Putamen (tissue), 1 donor: Measurements from ENCODE around the gene SEMA4G.
A peak's percentile ranks its signal among the peaks of the same experiment; 100 is the strongest.
"Not testable (repeated sequence)": the region's sequence is repeated elsewhere in the genome, so short reads cannot be mapped to it uniquely, and the experiment has no call there.

Experiments
- DNase-seq: peaks from one replicate; pipeline ENCODE4 v3.0.0-alpha.2; 2016; ENCODE audit warnings: low spot score

The SEMA4G gene

DNA sequence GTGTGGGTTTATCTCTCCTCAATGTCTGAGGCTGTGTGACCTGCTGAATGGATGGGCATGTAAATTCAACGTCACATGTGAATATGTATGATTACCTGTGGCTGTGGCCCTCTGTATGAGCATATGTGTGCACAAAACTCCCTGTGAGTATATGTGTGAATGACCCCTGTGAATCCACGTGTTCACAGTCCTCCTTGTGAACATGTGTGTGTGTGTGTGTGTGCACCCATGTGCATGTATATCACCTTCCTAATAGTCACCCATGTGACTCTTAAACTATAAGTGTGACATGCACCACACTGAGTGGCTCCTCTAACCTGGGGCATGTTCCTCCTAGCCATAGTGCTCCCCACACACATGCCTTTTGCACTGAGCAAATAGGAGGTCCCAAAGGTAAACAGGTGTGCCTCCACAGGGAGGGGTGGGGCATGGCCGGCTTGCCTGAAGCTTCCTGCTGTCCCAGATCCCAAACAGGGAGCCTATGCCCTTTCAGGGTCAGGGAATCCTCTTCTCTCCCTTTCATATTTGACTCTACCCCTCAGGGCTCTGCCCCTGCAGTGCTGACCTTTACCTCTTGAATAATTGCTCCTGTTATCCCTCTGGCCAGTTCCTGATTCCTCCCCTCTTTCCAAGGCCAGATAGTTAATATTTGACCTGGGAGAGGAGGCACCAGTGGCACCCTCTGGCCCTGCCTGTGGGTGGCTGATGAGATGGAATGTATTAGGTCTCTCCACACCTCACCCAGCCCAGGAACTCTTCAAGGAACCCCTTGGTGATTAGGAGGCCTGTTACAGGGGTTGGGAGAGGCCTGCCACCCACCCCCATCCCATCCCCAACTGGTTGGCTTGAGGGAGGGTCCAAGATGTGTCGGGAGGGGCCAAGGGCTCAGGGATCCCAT, 1.9 kb downstream of the SEMA4G start:
- DNase-seq: no peak

DNA sequence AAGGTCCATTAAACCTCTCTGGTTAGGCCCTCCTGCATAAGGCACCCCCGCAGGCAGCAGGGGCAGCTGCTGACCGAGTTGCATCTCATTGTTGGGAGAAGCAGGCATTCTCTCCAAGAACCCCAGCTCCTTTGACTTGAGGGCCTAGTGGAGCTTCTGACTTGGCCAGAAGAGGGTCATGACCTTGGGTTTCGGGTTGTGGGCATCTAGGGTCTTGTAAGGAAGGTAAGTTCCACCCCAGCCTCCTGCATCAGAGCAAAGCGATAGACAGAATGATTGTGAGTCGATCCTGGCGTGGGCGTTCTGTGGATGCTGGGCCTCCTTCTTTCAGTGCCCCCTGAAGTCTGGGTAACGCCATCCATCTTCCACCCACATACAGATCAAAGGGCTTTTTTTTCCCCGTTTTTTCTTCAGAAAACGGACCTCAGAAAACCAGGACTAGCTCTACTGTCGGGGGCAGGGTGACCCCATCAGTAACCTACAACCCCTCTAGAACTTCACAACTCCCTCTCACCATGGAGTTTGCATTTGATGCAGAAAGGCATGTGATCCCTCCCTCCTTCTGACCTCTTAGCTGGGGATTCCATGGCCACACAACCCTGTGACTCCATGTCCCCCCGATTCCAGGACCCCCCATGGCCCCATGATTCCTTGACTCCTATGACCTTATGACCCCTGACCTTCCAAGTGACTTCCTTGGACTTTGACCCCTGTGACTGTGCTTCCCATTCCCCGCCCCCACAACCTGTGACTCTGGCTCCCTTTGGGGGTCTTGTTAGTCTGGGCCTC, 3.0 kb downstream of the SEMA4G start:
- no peak for DNase-seq

DNA sequence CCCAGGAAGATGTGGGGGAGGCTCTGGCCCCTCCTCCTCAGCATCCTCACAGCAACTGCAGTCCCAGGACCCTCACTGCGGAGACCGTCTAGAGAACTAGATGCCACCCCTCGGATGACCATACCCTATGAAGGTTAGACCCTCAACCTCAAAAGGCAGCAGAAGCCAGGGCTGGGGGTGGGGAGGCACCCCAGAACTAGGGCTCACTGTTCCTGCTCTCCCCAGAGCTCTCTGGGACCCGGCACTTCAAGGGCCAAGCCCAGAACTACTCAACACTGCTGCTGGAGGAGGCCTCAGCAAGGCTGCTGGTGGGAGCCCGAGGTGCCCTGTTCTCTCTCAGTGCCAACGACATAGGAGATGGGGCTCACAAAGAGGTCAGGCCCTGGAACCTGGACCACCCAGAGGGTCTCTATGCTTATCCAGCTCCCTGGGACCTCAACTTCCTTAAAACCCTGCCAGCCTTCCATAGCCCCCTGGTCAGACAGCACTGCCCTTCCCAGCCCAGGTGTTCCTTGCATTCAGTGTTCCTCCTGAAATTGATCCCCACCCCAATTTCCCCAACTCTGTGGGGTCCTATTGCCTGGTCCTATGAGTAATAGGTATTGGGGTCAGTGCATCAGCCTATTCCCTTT, 3.7 kb downstream of the SEMA4G start:
- DNase-seq: no peak

DNA sequence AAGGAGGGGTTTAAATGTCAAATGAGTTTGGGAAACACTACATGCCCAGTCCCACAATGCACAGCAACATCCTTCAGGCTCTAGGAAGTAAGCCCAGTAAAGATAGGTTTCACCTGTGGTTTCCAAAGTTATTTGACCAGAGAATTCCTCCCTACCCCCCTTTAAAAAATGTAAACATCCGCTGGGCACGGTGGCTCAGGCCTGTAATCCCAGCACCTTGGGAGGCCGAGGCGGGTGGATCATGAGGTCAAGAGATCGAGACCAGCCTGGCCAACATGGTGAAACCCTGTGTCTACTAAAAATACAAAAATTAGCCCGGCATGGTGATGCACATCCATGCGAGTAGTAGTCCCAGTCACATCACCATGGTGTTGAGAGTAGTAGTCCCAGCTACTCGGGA, 6.1 kb downstream of the SEMA4G start:
- not testable (repeated sequence) for DNase-seq

DNA sequence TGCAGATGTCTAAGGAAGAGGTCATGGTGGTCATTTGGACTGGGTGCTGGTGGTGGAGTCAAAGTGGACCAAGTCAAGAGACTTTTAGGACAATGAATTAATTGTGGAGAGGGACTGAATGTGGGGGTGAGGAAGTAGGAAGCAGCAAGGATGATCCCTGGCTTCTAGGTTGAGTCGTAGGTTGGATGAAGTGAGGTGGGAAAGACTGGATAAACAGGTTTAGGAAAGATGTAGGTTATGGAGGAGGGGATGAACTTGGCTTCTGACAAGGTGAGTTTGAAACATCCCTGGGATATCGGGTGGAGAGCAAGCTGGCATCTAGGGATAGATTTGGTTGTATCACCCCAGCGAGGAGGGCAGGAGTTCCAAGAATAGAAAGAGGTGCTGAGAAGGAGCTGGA, 7.6 kb downstream of the SEMA4G start:
- DNase-seq: no peak

DNA sequence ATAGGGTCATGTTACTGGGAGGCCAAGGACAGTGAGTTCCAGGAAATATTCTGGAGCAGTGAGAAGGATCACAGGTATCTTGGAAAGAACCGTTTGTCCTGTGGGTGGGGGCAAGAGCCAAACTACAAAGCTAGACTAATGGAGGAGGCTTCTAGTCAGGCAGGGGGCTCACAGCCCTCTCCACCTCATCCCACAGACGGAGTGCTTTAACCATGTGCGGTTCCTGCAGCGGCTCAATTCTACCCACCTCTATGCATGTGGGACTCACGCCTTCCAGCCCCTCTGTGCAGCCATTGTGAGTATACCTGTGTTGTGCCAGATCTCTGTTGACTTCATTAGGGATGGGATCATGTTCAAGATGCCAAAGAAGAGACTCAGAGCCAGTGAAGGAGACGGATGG, 8.1 kb downstream of the SEMA4G start:
- no peak for DNase-seq

DNA sequence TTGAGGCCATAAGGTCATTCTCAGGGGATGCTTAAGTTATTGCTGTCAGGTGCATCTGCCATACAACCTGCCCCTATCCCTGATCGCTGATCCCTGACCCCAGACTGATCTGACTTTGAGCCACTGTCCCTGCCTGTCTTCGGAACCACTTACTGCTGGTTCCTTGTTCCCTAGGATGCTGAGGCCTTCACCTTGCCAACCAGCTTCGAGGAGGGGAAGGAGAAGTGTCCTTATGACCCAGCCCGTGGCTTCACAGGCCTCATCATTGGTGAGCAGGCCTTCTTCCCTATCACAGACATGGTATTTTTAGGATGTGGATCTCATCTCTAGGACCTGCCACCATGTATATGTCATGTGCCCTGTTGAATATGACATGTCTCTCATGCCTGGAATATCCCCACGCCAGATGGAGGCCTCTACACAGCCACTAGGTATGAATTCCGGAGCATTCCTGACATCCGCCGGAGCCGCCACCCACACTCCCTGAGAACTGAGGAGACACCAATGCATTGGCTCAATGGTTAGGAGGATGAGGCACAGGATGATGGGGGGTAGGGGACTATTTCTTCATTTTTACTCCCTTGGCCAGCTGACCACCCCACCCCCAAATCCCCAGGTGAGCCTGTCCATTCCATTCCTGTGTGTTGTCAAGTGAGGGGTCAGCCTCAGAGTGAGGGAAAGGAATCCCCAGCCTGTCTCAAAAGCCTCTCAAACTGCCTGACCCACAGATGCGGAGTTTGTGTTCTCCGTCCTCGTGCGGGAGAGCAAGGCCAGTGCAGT, 9.0 kb downstream of the SEMA4G start:
- DNase-seq: no peak

DNA sequence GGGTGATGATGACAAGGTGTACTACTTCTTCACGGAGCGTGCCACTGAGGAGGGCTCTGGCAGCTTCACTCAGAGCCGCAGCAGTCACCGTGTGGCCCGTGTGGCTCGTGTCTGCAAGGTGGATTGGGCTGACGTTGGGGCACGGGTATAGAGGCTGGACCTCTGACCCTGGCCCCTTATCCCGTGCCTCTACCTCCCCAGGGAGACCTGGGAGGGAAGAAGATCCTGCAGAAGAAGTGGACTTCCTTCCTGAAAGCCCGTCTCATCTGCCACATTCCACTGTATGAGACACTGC, 9.5 kb downstream of the SEMA4G start:
- no peak for DNase-seq

DNA sequence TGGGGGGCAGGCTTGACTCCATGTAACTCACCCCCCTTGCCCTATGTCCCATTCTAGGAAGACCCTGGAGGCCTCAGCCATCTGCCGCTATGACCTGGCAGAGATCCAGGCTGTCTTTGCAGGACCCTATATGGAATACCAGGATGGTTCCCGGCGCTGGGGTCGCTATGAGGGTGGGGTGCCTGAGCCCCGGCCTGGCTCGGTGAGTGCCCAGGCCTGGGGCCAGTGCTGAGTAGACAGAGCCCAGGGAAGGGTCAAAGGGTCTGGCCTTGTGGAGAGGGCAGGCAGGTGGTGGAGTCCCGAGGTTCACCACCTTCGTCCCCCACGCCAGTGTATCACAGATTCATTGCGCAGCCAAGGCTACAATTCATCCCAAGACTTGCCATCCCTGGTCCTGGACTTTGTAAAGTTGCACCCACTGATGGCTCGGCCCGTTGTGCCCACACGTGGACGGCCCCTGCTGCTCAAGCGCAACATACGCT, 10.5 kb downstream of the SEMA4G start:
- no peak for DNase-seq

DNA sequence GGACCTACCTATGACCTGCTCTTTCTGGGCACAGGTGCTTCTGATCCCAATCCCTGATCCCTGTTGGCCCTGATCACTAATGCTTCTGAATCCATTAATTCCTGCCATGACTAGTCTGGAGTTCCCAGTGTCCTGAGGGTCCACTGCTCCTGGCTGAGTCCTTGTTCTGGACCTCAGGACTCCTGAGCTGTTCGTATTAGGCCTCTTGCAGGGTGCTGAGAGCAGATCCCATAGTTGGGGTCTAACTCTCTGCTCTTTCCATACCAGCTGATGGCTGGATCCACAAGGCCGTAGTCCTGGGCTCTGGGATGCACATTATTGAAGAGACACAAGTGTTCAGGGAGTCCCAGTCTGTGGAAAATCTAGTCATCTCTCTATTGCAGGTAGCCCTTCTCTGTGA, 11.0 kb downstream of the SEMA4G start:
- DNase-seq: no peak

DNA sequence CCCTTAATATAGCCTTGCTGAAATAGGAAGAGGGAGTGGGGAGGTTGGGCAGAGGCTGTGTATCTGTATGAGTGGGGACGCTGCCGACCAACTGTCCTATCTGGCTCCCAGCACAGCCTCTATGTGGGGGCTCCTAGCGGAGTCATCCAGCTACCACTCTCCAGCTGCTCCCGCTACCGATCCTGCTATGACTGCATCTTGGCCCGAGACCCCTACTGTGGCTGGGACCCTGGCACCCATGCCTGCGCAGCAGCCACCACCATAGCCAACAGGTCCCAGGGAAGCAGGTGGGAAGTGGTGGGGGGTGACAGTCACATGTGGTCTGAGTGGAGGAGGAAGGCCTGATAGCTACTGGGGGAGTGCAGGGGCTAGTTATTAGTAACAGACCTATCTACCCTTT, 11.4 kb downstream of the SEMA4G start:
- no peak for DNase-seq

DNA sequence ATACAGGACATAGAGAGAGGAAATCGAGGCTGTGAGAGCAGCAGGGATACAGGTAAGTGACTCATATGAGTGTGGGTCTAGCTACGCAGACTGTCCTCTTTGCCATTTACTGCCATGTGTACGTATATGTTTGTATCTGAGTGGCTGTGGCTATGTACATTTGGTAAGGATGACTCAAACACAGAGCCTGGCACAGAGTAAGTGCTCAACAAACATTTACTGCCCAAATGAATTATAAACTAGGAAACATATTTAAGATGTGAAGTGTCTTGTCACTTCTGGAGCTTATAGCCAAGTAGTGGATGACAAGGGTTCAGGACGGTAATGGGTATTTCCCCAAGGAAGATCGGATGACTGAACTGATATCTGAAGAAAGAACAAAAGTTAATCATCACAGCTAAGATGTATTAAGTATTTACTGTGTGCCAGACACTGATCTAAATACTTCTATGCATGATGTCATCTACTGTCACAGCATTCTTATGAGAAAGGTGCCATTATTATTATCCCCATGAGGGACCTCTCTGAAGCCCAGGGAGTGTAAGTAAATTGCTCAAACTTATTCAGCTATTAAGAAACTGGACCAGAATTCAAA, 12.0 kb downstream of the SEMA4G start:
- DNase-seq: no peak

DNA sequence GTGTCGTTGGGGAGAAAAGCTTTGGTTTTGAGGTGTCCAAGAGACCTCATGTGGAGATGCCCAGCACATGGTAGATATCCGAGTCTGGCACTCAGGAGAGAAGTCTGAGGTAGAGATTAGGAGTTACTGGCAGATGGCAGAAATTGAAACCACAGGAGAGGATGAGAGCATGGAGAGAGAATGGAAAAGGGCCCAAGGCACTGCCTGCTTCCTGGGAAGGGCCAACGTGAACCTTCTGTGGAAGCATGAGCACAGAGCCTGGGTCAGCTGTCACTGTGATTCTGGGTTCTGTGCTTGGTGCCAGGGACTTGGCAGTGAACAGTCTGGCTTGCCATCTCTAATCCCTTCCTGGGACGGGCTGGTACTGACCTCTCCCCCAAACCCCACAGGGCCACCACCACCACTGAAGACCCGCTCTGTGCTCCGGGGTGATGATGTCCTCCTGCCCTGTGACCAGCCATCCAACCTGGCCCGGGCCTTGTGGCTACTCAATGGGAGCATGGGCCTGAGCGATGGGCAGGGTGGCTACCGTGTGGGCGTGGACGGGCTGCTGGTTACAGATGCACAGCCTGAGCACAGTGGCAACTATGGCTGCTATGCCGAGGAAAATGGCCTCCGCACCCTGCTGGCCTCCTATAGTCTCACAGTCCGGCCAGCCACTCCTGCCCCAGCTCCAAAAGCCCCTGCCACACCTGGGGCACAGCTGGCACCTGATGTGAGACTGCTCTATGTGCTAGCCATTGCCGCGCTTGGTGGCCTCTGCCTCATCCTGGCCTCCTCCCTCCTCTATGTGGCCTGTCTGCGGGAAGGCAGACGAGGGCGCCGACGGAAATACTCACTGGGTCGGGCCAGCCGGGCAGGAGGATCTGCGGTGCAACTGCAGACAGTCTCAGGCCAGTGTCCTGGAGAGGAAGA, 13.9 kb downstream of the SEMA4G start:
- DNase-seq: no peak

DNA sequence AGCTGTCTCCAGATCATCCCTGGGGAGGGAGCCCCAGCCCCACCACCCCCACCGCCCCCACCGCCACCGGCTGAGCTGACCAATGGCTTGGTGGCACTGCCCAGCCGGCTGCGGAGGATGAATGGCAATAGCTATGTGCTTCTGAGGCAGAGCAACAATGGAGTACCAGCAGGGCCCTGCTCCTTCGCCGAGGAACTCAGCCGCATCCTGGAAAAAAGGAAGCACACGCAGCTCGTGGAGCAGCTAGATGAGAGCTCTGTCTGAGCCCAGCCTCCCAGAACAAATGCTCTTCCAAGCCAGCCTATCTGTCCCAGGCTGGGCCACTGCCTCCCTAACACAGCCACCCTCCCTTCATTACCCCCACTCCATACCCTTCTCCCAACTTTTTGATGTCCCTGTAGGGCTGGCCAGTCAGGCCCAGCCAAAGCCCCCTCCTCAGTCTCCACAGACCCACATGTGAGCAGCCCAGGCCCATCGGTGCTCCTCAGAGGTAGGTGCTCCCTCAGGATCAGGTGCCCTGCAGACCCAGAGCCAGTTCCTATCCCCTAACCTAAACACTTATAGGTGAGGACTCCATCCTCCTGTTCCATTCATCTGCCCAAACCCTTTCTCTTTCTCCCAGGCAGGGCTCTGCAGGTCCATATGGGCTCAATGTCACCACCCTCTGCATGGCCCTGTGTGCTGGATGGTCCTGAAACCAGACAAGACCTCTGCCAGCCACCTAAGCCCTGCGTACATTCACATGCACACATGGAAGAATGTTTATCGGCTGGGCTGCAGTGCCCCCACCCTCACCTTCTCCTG, 14.8 kb downstream of the SEMA4G start:
- DNase-seq: no peak

DNA sequence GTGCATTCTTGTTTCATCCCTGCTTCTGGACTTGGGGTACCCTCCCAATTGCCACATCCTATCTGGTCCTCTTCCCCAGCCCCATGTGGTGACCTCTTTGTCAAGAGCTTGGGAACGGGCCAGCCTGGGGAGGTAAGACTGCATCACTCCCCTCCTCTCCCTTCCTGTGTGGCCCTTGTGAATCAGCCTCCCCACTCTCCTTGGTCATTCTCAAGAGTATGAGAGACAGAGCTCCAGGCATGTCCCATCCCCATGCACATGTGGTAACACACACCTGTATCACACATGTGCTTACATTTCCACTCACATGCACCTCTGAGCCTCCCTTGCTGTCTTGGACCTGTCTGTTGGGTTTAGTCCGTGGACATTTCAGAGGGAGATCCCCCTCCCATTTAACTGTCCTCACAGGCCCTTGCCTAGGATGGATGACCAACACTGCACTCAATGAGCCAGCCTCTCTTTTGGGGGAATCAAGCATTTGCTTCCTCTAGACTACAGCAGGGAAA, 15.4 kb downstream of the SEMA4G start:
- no peak for DNase-seq

DNA sequence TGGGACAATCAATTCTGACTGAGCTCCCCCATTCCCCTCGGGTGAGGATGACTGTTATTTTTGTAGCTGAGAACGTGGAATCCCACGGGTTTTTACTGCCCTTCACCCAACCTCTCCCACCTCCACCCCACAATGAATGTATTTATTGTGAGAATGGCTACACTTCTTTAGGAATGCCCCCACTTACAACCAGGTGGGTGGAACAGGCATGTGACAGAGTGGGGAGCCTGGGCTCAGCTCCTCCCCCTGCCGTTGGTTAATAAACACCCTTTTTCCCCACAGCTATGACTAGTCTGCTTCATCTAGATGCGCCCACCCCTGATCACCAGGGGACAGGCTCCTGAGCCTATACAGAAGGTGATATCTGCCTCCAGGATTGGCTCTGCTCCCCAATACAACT, 16.0 kb downstream of the SEMA4G start:
- DNase-seq: no peak

DNA sequence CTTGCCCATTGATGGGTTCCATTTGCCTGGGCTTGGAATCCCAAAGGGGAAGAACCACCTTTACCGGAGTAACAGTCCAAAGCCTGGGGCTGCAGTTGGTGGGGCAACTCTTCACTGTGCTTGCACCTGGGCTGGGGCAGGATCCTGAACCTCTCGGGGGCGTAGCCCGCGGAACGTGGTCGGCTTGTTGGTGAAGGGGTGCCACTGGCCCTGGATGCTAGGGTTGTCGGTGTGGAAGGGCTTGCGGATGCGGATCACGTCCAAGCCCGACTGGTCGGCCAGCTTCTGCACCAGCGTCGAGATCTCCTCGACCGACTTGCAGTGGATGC, 17.3 kb downstream of the SEMA4G start:
- no peak for DNase-seq

DNA sequence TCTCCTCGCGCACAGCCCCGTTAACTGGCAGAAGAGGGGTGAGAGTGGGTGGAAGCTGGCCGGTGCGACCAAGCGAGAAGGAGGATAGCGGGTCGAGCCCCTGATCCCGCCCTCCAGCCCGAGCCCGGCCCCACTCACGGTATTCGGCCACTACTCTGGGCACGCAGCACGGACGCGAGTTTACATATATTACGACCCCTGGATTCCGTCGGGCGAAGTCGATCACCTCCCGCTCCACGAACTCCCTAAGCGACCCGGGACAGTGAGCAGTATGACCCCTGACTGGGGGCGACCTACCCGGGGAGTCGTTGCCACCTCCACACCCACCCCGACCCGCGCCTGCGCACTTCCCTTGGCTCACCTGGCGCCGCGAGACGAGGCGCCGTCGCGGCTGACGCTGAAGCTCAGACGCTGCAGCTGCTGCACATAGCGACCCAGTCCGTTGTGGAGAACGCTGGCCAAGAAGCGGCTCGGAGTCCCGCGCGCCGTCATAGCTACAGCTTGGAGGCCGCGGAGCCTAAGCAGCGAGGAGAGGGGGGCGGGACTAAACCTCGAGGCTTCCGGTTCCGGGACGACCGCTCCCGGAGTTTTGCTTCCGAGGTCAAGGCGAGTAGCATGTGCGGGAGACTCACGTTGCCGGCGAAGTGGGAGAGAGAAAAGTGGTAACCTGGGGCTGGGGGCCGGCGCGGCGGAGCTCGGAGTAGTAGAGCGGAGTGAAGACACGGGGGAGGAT, 17.8 kb downstream of the SEMA4G start, which contains the start of the genes MRPL43 and TWNK:
Gene MRPL43, minus strand, starts transcription at position 546 of the 733 bp plus-strand sequence. Its CDS starts 54 bp downstream, at position 492.
Gene TWNK, plus strand, starts transcription at position 592 of the 733 bp plus-strand sequence. CDS start 668 bp downstream, outside the sequence.
- DNase-seq: peak; percentile 89

DNA sequence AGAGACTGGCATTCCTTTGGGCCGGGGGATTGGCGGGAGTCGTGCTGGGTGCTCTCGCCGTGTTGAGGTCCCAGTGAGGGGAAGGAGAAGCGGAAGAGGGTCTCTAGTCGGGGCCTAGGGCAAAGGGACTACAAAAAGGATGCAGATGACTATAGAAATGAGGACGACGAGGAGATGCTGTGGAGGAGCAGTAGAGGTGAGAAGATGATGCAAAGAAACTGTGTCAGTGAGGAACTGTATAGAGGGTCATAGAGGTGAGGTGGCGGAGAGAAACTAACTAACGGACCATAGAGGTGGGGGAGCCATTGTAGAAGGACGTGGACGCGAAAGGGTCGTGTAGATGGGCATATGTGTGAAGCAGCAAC, 18.4 kb downstream of the SEMA4G start:
- no peak for DNase-seq
